ENCODE data around the gene PSAPL1.

The PSAPL1 gene

GRCh38 chr4:7381890-7382633 lies 52.7 kb downstream of the PSAPL1 start:
- Histone ChIP-seq H3K79me2 (ENCODE audit: control insufficient read depth, low read length) (no peaks in the 10 kb centered on the region), H3K9me3 (ENCODE audit: control insufficient read depth, insufficient read depth, low read length) (peaks cover 8% of the 10 kb centered on the region; the same call in 1 of the 2 replicates), H3K4me1 (ENCODE audit: control insufficient read depth, low read length) (peaks cover 9% of the 10 kb centered on the region), H3K9me2 (replicated peaks; ENCODE audit: control insufficient read depth, low read length) (no peaks in the 10 kb centered on the region), H3F3A (ENCODE audit: control insufficient read depth, insufficient read depth) (no peaks in the 10 kb centered on the region), H3K4me2 (ENCODE audit: low read length) (no peak overlapping the region), H4K20me1 (ENCODE audit: control insufficient read depth, insufficient read depth, low read depth, low read length) (no peaks in the 10 kb centered on the region), H3K27me3 (ENCODE audit: control insufficient read depth, low read length) (no peaks in the 10 kb centered on the region), H3K36me3 (ENCODE audit: control insufficient read depth, low read length) (no peaks in the 10 kb centered on the region), H3K27ac (ENCODE audit: low read depth, low read length) (no peak overlapping the region), H3K4me3 (ENCODE audit: low read length) (no peak overlapping the region)
- no peak for TF ChIP-seq CTCF (IDR thresholded peaks at IDR 0.05; ENCODE audit: low read depth, low read length, poor library complexity, severe bottlenecking)
- no peak for TF ChIP-seq EZH2phosphoT487 (IDR thresholded peaks at IDR 0.05; ENCODE audit: borderline replicate concordance, low read length)

DNA sequence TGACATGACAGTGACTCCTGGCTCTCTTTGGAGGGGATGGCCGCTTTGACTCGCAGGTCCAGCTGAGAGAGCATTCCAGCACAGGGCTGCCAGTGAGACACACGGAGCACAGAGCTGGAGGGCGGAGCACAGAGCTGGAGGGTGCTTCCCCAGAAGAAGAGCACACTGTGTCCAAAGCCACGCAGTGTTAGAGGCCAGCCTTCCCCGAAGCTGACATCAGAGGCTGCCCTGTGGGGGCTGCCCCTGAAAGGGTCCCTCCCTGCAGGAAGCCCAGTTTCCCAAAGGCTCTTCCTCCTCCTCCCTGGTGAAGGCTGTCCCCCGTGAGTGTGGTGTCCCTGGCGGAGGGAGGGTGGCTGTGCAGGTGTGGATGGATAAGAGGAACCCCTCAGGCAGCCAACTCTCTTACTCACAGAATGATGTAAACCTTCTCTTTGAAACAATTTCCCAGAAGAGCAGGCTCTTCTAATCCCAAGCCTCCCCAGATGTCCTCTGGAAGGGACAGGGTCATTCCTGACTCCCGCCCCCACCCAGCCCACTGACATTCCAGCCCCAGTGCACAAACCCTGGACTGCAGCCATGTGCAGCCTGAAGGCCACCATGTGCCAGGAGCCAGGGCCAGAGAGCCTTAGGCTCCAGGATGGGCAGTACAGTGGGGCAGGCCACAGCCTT lies 53.4 kb downstream of the PSAPL1 start:
- Histone ChIP-seq H4K20me1 (ENCODE audit: control insufficient read depth, insufficient read depth, low read depth, low read length) (no peaks in the 10 kb centered on the region), H3K36me3 (ENCODE audit: control insufficient read depth, low read length) (no peaks in the 10 kb centered on the region), H3K27ac (ENCODE audit: low read depth, low read length) (no peak overlapping the region), H3K27me3 (ENCODE audit: control insufficient read depth, low read length) (no peaks in the 10 kb centered on the region), H3K4me1 (ENCODE audit: control insufficient read depth, low read length) (peaks cover 9% of the 10 kb centered on the region), H3K4me2 (ENCODE audit: low read length) (no peak overlapping the region), H3K9me2 (replicated peaks; ENCODE audit: control insufficient read depth, low read length) (no peaks in the 10 kb centered on the region), H3K9me3 (ENCODE audit: control insufficient read depth, insufficient read depth, low read length) (peaks cover 8% of the 10 kb centered on the region; the same call in 1 of the 2 replicates), H3K79me2 (ENCODE audit: control insufficient read depth, low read length) (no peaks in the 10 kb centered on the region), H3F3A (ENCODE audit: control insufficient read depth, insufficient read depth) (no peaks in the 10 kb centered on the region), H3K4me3 (ENCODE audit: low read length) (no peak overlapping the region)
- TF ChIP-seq CTCF (IDR thresholded peaks at IDR 0.05; ENCODE audit: low read depth, low read length, poor library complexity, severe bottlenecking) (no peak), EZH2phosphoT487 (IDR thresholded peaks at IDR 0.05; ENCODE audit: borderline replicate concordance, low read length) (no peak)
